ENCODE data around the gene XXYLT1. TPM values are rescaled to one million over a fixed set of nuclear protein-coding genes. Genes with fewer than 3 reads are reported as not detected.

Gene XXYLT1
- total RNA-seq, 1 experiment from 2014 or later: 23.4 TPM

DNA sequence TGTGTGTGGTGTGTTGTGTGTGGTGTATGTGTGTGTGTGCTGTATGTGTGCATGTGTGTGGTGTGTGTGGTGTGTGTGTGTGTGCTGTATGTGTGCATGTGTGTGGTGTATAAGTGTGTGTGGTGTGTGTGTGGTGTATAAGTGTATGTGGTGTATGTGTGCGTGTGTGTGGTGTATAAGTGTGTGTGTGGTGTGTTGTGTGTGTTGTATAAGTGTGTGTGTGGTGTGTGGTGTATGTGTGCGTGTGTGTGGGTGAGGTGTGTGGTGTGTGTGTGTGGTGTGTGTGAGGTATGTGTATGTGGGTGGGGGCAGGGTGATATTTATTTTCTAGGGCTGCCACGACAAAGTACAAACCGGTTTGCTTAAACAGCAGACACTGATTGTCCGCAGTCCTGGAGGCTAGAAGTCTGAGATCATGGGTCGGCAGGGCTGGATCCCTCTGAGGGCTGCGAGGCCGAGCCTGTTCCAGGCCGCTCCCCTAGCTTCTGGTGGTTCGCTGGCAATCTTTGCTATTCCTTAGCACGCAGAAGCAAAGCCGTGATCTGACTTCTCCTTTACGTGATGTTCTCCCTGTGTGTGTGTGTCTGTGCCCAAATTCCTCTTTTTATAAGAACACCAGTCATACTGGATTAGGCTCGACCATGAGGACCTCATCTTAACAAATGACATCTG, 160.2 kb downstream of the XXYLT1 start:
- TF ChIP-seq TP53 (CRISPR knock-in tag; IDR thresholded peaks at IDR 0.05) (no peak), EMX1 (CRISPR knock-in tag; IDR thresholded peaks at IDR 0.05) (no peak), ELF4 (CRISPR knock-in tag; IDR thresholded peaks at IDR 0.05; ENCODE audit: low read depth) (no peak), CBFB (CRISPR knock-in tag; IDR thresholded peaks at IDR 0.05; ENCODE audit: low read depth) (no peak), TEAD1 (CRISPR knock-in tag; IDR thresholded peaks at IDR 0.05) (no peak), ZNF232 (CRISPR knock-in tag; IDR thresholded peaks at IDR 0.05) (no peak), MXD4 (CRISPR knock-in tag; IDR thresholded peaks at IDR 0.05; ENCODE audit: borderline replicate concordance) (no peak), IRF2 (CRISPR knock-in tag; IDR thresholded peaks at IDR 0.05; ENCODE audit: borderline replicate concordance, low read depth) (no peak), ZNF396 (CRISPR knock-in tag; IDR thresholded peaks at IDR 0.05; ENCODE audit: borderline replicate concordance) (no peak), GTF2I (CRISPR knock-in tag; conservative IDR thresholded peaks at IDR 0.05) (no peak)
- TF ChIP-seq, protein P1, sequence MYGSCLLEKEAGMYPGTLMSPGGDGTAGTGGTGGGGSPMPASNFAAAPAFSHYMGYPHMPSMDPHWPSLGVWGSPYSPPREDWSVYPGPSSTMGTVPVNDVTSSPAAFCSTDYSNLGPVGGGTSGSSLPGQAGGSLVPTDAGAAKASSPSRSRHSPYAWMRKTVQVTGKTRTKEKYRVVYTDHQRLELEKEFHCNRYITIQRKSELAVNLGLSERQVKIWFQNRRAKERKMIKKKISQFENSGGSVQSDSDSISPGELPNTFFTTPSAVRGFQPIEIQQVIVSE (CRISPR knock-in tag; IDR thresholded peaks at IDR 0.05; ENCODE audit: borderline replicate concordance): no peak
- TF ChIP-seq, protein P2, sequence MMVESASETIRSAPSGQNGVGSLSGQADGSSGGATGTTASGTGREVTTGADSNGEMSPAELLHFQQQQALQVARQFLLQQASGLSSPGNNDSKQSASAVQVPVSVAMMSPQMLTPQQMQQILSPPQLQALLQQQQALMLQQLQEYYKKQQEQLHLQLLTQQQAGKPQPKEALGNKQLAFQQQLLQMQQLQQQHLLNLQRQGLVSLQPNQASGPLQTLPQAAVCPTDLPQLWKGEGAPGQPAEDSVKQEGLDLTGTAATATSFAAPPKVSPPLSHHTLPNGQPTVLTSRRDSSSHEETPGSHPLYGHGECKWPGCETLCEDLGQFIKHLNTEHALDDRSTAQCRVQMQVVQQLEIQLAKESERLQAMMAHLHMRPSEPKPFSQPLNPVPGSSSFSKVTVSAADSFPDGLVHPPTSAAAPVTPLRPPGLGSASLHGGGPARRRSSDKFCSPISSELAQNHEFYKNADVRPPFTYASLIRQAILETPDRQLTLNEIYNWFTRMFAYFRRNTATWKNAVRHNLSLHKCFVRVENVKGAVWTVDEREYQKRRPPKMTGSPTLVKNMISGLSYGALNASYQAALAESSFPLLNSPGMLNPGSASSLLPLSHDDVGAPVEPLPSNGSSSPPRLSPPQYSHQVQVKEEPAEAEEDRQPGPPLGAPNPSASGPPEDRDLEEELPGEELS (CRISPR knock-in tag; IDR thresholded peaks at IDR 0.05): no peak
- TF ChIP-seq, protein P3, sequence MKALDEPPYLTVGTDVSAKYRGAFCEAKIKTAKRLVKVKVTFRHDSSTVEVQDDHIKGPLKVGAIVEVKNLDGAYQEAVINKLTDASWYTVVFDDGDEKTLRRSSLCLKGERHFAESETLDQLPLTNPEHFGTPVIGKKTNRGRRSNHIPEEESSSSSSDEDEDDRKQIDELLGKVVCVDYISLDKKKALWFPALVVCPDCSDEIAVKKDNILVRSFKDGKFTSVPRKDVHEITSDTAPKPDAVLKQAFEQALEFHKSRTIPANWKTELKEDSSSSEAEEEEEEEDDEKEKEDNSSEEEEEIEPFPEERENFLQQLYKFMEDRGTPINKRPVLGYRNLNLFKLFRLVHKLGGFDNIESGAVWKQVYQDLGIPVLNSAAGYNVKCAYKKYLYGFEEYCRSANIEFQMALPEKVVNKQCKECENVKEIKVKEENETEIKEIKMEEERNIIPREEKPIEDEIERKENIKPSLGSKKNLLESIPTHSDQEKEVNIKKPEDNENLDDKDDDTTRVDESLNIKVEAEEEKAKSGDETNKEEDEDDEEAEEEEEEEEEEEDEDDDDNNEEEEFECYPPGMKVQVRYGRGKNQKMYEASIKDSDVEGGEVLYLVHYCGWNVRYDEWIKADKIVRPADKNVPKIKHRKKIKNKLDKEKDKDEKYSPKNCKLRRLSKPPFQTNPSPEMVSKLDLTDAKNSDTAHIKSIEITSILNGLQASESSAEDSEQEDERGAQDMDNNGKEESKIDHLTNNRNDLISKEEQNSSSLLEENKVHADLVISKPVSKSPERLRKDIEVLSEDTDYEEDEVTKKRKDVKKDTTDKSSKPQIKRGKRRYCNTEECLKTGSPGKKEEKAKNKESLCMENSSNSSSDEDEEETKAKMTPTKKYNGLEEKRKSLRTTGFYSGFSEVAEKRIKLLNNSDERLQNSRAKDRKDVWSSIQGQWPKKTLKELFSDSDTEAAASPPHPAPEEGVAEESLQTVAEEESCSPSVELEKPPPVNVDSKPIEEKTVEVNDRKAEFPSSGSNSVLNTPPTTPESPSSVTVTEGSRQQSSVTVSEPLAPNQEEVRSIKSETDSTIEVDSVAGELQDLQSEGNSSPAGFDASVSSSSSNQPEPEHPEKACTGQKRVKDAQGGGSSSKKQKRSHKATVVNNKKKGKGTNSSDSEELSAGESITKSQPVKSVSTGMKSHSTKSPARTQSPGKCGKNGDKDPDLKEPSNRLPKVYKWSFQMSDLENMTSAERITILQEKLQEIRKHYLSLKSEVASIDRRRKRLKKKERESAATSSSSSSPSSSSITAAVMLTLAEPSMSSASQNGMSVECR (CRISPR knock-in tag; IDR thresholded peaks at IDR 0.05; ENCODE audit: borderline replicate concordance): no peak
- TF ChIP-seq, protein P4, sequence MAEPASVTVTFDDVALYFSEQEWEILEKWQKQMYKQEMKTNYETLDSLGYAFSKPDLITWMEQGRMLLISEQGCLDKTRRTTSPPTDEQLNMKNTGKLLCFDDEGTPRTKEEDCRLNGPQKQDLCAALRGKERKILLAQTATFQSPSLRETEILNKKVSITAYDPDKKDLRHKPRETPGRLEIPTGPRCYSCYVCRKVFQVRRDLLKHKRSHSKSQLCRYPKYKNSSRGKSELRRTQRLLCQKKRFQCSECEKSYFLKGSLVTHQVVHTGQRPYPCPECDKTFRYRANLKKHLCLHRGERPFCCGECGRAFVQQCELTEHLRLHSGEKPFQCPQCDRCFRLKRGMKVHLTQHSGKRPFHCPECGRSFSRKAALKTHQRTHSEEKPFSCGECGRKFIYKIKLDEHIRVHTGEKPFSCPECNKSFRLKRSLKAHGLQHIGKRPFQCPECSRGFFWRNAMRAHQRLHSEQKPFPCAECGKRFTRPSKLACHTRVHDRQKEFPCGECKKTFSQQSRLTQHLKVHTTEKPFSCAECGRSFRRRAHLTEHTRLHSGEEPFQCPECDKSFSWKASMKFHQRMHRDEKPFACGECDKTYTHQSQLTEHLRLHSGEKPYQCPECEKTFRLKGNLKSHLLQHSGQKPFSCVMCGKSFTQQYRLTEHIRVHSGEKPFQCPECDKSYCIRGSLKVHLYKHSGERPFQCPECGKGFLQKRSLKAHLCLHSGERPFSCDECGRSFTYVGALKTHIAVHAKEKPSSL (CRISPR knock-in tag; conservative IDR thresholded peaks at IDR 0.05): no peak
- TF ChIP-seq, protein P5, sequence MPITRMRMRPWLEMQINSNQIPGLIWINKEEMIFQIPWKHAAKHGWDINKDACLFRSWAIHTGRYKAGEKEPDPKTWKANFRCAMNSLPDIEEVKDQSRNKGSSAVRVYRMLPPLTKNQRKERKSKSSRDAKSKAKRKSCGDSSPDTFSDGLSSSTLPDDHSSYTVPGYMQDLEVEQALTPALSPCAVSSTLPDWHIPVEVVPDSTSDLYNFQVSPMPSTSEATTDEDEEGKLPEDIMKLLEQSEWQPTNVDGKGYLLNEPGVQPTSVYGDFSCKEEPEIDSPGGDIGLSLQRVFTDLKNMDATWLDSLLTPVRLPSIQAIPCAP (CRISPR knock-in tag; IDR thresholded peaks at IDR 0.05): no peak
- TF ChIP-seq, protein P6, sequence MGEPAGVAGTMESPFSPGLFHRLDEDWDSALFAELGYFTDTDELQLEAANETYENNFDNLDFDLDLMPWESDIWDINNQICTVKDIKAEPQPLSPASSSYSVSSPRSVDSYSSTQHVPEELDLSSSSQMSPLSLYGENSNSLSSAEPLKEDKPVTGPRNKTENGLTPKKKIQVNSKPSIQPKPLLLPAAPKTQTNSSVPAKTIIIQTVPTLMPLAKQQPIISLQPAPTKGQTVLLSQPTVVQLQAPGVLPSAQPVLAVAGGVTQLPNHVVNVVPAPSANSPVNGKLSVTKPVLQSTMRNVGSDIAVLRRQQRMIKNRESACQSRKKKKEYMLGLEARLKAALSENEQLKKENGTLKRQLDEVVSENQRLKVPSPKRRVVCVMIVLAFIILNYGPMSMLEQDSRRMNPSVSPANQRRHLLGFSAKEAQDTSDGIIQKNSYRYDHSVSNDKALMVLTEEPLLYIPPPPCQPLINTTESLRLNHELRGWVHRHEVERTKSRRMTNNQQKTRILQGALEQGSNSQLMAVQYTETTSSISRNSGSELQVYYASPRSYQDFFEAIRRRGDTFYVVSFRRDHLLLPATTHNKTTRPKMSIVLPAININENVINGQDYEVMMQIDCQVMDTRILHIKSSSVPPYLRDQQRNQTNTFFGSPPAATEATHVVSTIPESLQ (CRISPR knock-in tag; IDR thresholded peaks at IDR 0.05): no peak
- TF ChIP-seq, protein P7, sequence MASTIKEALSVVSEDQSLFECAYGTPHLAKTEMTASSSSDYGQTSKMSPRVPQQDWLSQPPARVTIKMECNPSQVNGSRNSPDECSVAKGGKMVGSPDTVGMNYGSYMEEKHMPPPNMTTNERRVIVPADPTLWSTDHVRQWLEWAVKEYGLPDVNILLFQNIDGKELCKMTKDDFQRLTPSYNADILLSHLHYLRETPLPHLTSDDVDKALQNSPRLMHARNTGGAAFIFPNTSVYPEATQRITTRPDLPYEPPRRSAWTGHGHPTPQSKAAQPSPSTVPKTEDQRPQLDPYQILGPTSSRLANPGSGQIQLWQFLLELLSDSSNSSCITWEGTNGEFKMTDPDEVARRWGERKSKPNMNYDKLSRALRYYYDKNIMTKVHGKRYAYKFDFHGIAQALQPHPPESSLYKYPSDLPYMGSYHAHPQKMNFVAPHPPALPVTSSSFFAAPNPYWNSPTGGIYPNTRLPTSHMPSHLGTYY (CRISPR knock-in tag; IDR thresholded peaks at IDR 0.05): no peak
- Mint-ChIP-seq H3K9me3 (no peaks in the 10 kb centered on the region), H3K4me1 (peaks cover 15% of the 10 kb centered on the region), H3K4me3 (no peak overlapping the region), H3K27ac (no peak overlapping the region), H3K27me3 (ENCODE audit: low read depth) (no peaks in the 10 kb centered on the region), H3K36me3 (no peaks in the 10 kb centered on the region)
- POLR2A ChIA-PET: no interaction called here
- ATAC-seq (no peak), DNase-seq (ENCODE audit: low spot score) (no peak)
- CTCF ChIA-PET: no interaction called here

Data from WTC11 (cell line).